GM12891 (cell line): ENCODE results near the gene ENOSF1.

Experiments
- PAX5 ChIP-seq: IDR thresholded peaks from 2 replicates; pipeline ENCODE4 v1.6.1; 2011; ENCODE audit warnings: low read length, moderate library complexity, mild to moderate bottlenecking; ENCODE audit not compliant: insufficient read depth, severe bottlenecking
- POLR2A ChIP-seq: IDR thresholded peaks from 2 replicates; pipeline ENCODE4 v1.6.1; 2011; ENCODE audit warnings: low read depth, low read length, control low read depth
- POLR2AphosphoS5 ChIP-seq: IDR thresholded peaks from 2 replicates; pipeline ENCODE4 v1.6.1; 2011; ENCODE audit warnings: low read depth, low read length, control low read depth
- POU2F2 ChIP-seq: IDR thresholded peaks from 2 replicates; pipeline ENCODE4 v1.6.1; 2011; ENCODE audit warnings: low read depth, mild to moderate bottlenecking, control low read depth, low read length, moderate library complexity
- SPI1 ChIP-seq: IDR thresholded peaks from 2 replicates; pipeline ENCODE4 v1.6.1; 2011; ENCODE audit warnings: low read depth, low read length, control low read depth
- TAF1 ChIP-seq: IDR thresholded peaks from 2 replicates; pipeline ENCODE4 v1.6.1; 2011; ENCODE audit warnings: low read depth, low read length, control low read depth

DNA sequence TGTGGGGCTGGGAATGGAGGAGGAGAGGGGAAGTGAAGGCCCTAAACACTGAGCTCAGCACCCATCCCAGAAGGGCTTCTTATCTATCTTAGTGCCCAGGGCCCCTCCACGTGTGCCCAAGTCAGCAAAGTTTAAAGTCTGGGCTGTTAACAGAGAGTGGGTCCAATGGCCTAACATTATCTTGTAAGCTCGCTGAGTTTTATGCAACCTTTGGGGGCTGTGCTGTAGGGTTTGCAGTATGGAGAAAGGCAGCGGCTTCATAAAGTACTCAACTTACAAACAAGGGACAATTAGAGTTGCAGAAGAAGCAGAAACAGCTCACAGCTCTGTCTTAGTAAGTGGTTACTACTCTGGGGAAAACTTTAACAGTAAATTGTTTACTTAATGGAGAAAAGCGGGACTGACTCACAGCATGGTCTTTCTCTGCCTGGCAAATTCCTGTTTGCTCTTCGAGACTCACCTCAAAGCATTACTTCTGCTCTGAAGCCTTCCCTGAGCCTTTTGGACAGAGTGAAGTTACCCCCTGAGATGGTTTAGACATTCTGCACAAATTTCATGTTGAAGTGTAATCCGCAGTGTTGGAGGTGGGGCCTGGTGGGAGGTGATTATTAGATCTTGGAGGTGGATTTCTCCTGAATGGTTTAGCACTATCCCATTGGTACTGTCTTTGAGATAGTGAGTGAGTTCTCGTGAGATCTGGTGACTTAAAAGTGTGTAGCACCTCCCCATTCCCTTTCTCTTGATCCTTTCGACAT is 9.0 kb downstream of the ENOSF1 start:
- TF ChIP-seq POLR2AphosphoS5 (no peak), TAF1 (no peak), POLR2A (no peak), SPI1 (no peak), PAX5 (no peak), POU2F2 (no peak)
